GM20000 (cell line): ENCODE data around the gene MICAL2.

Experiments
- DNase-seq: peaks from one replicate; pipeline ENCODE4 v3.0.0; 2012; ENCODE audit warnings: low spot score
- CTCF ChIP-seq: IDR thresholded peaks from 2 replicates; pipeline ENCODE4 v1.5.1; 2012; ENCODE audit warnings: mild to moderate bottlenecking, control low read depth; ENCODE audit errors: extremely low read depth, missing control alignments

Gene MICAL2

GRCh38 chr11:12218909-12219308 is 108.5 kb downstream of the MICAL2 start:
- DNase-seq = no peak
- TF ChIP-seq CTCF = no peak

- no peak for TF ChIP-seq CTCF
- DNase-seq = no peak
Measured at GRCh38 chr11:12219757-12220156, 109.4 kb downstream of the MICAL2 start.

GRCh38 chr11:12220305-12220704 is 109.9 kb downstream of the MICAL2 start:
- TF ChIP-seq CTCF = no peak
- DNase-seq = no peak

GRCh38 chr11:12221051-12221535 is 110.7 kb downstream of the MICAL2 start:
- no peak for DNase-seq
- TF ChIP-seq CTCF = no peak

- DNase-seq = no peak
- no peak for TF ChIP-seq CTCF
Measured at GRCh38 chr11:12222055-12222792, 111.8 kb downstream of the MICAL2 start.

GRCh38 chr11:12223771-12224536 is 113.6 kb downstream of the MICAL2 start:
- no peak for TF ChIP-seq CTCF

GRCh38 chr11:12224537-12224893 is 114.1 kb downstream of the MICAL2 start:
- TF ChIP-seq CTCF = no peak
- DNase-seq = peak; percentile 44

More at GRCh38 chr11:12223771-12224536, 113.6 kb downstream of the MICAL2 start:
- DNase-seq = no peak
